CD4-positive, alpha-beta T cell (primary cell): ENCODE measurements around the gene GPC2. TPM values are rescaled to one million over a fixed set of nuclear protein-coding genes. Genes with fewer than 3 reads are reported as not detected.

Experiments
- ATAC-seq: fragments of 200-7000 bp; cut with Tn5 transposase; one replicate; pipeline ENCODE4 v1.10.0; 2022; ENCODE audit warnings: mild to moderate bottlenecking; ENCODE audit not compliant: poor library complexity
- CTCF ChIA-PET: fragments of 350-600 bp; sonication (Branson Sonifier 250); formaldehyde crosslinking; loops from one replicate; lab custom pipeline; 2021; ENCODE audit warnings: antibody characterized with exemption, inconsistent platforms; lab: Charles Lee
- POLR2A ChIA-PET: fragments of 350-600 bp; sonication (Branson Sonifier 250); formaldehyde crosslinking; loops from one replicate; lab custom pipeline; 2021; ENCODE audit warnings: antibody characterized with exemption, inconsistent platforms; lab: Charles Lee
- DNase-seq, 14 experiments: peaks; one replicate each; pipeline ENCODE4 v3.0.0-alpha.2; 2013 to 2020; ENCODE audit warnings: mixed read lengths in 2 of 14
- H3K27ac ChIP-seq, 2 donors: one replicate each; pipeline versions ENCODE4 v1.5.1 to v1.7.0; 2013; ENCODE audit warnings: low read length in 2 of 2, low read depth in 1 of 2, mild to moderate bottlenecking in 1 of 2
- H3K27me3 ChIP-seq, 2 experiments: 1 replicate in 1 of 2; 2 replicates in 1 of 2; pipeline versions ENCODE4 v1.6.1 to v1.7.0; 2013; ENCODE audit warnings: low read length in 2 of 2, control low read depth in 1 of 2, mild to moderate bottlenecking in 1 of 2, moderate library complexity in 1 of 2; ENCODE audit not compliant: insufficient read depth in 2 of 2, control insufficient read depth in 1 of 2
- H3K36me3 ChIP-seq: one replicate; pipeline ENCODE4 v1.6.1; 2013; ENCODE audit warnings: low read length, control low read depth; ENCODE audit not compliant: insufficient read depth
- H3K4me1 ChIP-seq: one replicate; pipeline ENCODE4 v1.6.1; 2013; ENCODE audit warnings: low read length, control low read depth; ENCODE audit not compliant: insufficient read depth
- H3K4me3 ChIP-seq: one replicate; pipeline ENCODE4 v1.5.1; 2013; ENCODE audit warnings: mild to moderate bottlenecking, low read length, moderate library complexity
- H3K9me3 ChIP-seq, 2 experiments: 1 replicate in 1 of 2; 2 replicates in 1 of 2; pipeline versions ENCODE4 v1.6.1 to v1.7.0; 2013; ENCODE audit warnings: low read length in 2 of 2, mild to moderate bottlenecking in 2 of 2, control low read depth in 1 of 2, moderate library complexity in 1 of 2; ENCODE audit not compliant: control insufficient read depth in 1 of 2, insufficient read depth in 1 of 2
- H3K27ac Mint-ChIP-seq: one replicate; pipeline ENCODE4 v1.8.0; 2020; ENCODE audit warnings: mixed read lengths
- H3K27me3 Mint-ChIP-seq: one replicate; pipeline ENCODE4 v1.8.0; 2021; ENCODE audit warnings: mixed read lengths
- H3K36me3 Mint-ChIP-seq: one replicate; pipeline ENCODE4 v1.8.0; 2021; ENCODE audit warnings: low read depth, mixed read lengths
- H3K4me1 Mint-ChIP-seq: one replicate; pipeline ENCODE4 v1.8.0; 2021; ENCODE audit warnings: low read depth, mixed read lengths
- H3K4me3 Mint-ChIP-seq: one replicate; pipeline ENCODE4 v1.8.0; 2020; ENCODE audit warnings: mild to moderate bottlenecking, mixed read lengths
- H3K9me3 Mint-ChIP-seq: one replicate; pipeline ENCODE4 v1.8.0; 2020; ENCODE audit warnings: mixed read lengths
- intact Hi-C, 2 experiments: fragments of 100-400 bp; cut with DNase I in 1 of 2; cut with micrococcal nuclease in 1 of 2; formaldehyde crosslinking; loops; one replicate each; pipeline versions ENCODE4 v1.15.1 to v1.9.0; 2023 to 2025; cut with DNase I, micrococcal nuclease
- total RNA-seq, 174 experiments: library from RNA in 2 of 174; stranded (reverse) in 2 of 174; gene quantifications; one replicate each; pipeline ENCODE4 v1.2.3 and lab custom pipeline; 2021 to 2026
- TF ChIP-seq, protein P1 (sequence below): fragments of 200-600 bp; IDR thresholded peaks from one replicate; pipeline ENCODE4 v1.8.0; 2022; ENCODE audit warnings: antibody characterized with exemption, mild to moderate bottlenecking

The GPC2 gene
- total RNA-seq, 2 experiments from 2014 or later = 16.4 to 18.7 TPM

DNA sequence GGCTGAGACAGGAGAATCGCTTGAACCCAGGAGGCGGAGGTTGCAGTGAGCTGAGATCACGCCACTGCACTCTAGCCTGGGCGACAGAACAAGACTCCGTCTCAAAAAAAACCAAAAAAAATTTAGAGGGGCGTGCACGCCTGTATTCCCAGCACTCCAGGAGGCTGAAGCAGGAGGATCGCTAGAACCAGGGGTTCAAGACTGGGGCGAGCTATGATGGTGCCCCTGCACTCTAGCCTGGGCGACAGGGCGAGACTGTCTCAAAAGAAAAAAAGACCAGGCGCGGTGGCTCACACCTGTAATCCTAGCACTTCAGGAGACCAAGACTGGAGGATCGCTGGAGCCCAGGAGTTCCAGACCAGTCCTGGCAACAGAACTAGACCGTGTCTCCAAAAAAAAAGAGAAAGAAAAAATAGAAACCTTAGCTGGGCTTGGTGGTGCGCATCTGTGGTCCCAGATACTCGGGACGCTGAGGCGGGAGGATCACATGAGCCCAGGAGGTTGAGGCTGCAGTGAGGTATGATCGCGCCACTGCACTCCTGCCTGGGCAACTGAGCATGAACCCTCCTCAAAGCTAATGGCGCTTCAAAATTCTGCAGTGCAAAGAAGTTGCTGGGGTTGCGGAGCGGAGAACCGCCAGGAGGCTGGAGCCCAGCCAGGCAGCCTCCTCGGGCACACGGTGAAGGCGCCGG lies 50.8 kb downstream of the GPC2 start:
- Histone ChIP-seq H3K9me3 (no peaks in the 10 kb centered on the region), H3K36me3 (peaks cover 22% of the 10 kb centered on the region), H3K4me3 (peak overlapping the region; percentile 96), H3K27me3 (no peaks in the 10 kb centered on the region), H3K27ac (peak overlapping the region; percentile 96 to 99), H3K4me1 (peaks cover 40% of the 10 kb centered on the region)
- no peak for ATAC-seq
- ChIA-PET CTCF (interaction anchor here (1.1 to 1.3 kb wide), 2 partner anchors 25 to 51 kb away, joined by 3 to 5 read pairs; partner anchors contain the start of genes AP4M1, GPC2, MCM7 and STAG3), POLR2A (interaction anchor here (0.6 to 3.3 kb wide), 24 partner anchors 12 to 548 kb away, joined by 3 to 58 read pairs (median 4); partner anchors contain the start of genes AP4M1, COPS6, LAMTOR4 and MCM7)
- Mint-ChIP-seq H3K27ac (peak overlapping the region; percentile 100), H3K36me3 (peaks cover 28% of the 10 kb centered on the region), H3K9me3 (no peaks in the 10 kb centered on the region), H3K27me3 (no peaks in the 10 kb centered on the region), H3K4me1 (peaks cover 31% of the 10 kb centered on the region), H3K4me3 (peak overlapping the region; percentile 100)
- peak in 1 of 14 experiments; percentile 38 for DNase-seq
- intact Hi-C loops = loop anchor here (2.0 kb wide), 2 partner anchors 26 to 46 kb away; partner anchors contain the start of genes AP4M1 (in 2 of the 2), MCM7 (in 2 of the 2) and ZNF3 (in 1 of the 2)
- TF ChIP-seq, protein P1, sequence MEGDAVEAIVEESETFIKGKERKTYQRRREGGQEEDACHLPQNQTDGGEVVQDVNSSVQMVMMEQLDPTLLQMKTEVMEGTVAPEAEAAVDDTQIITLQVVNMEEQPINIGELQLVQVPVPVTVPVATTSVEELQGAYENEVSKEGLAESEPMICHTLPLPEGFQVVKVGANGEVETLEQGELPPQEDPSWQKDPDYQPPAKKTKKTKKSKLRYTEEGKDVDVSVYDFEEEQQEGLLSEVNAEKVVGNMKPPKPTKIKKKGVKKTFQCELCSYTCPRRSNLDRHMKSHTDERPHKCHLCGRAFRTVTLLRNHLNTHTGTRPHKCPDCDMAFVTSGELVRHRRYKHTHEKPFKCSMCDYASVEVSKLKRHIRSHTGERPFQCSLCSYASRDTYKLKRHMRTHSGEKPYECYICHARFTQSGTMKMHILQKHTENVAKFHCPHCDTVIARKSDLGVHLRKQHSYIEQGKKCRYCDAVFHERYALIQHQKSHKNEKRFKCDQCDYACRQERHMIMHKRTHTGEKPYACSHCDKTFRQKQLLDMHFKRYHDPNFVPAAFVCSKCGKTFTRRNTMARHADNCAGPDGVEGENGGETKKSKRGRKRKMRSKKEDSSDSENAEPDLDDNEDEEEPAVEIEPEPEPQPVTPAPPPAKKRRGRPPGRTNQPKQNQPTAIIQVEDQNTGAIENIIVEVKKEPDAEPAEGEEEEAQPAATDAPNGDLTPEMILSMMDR = no peak

DNA sequence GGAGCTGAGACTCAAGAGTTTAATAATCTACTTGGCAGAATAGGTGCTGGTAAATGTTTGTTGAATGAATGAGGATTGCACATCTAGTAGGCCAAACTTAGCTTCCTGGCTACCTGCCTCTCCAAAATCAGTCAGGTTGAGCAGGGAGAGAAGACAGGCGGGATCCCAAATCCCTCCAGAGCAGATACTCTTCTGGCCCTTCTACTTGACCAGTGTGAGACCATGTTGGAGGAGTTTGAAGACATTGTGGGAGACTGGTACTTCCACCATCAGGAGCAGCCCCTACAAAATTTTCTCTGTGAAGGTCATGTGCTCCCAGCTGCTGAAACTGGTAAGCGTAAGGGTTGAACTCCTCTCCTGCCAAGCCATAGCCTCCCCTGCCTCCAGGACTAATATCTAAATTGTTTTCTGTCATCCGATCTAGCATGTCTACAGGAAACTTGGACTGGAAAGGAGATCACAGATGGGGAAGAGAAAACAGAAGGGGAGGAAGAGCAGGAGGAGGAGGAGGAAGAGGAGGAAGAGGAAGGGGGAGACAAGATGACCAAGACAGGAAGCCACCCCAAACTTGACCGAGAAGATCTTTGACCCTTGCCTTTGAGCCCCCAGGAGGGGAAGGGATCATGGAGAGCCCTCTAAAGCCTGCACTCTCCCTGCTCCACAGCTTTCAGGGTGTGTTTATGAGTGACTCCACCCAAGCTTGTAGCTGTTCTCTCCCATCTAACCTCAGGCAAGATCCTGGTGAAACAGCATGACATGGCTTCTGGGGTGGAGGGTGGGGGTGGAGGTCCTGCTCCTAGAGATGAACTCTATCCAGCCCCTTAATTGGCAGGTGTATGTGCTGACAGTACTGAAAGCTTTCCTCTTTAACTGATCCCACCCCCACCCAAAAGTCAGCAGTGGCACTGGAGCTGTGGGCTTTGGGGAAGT lies 52.6 kb downstream of the GPC2 start:
- DNase-seq (no peak), ATAC-seq (no peak)
- Histone ChIP-seq H3K36me3 (peaks cover 22% of the 10 kb centered on the region), H3K27ac (no peak overlapping the region), H3K27me3 (no peaks in the 10 kb centered on the region), H3K4me1 (peaks cover 49% of the 10 kb centered on the region), H3K4me3 (no peak overlapping the region), H3K9me3 (no peaks in the 10 kb centered on the region)
- TF ChIP-seq, protein P1 = no peak
- Mint-ChIP-seq H3K27ac (peak overlapping the region; percentile 100), H3K9me3 (no peaks in the 10 kb centered on the region), H3K36me3 (peaks cover 38% of the 10 kb centered on the region), H3K4me3 (peak overlapping the region; percentile 100), H3K4me1 (peaks cover 41% of the 10 kb centered on the region), H3K27me3 (no peaks in the 10 kb centered on the region)
- POLR2A ChIA-PET = interaction anchor here (0.8 to 3.3 kb wide), 3 partner anchors 23 to 567 kb away, joined by 4 to 58 read pairs (median 8); partner anchors contain the start of genes AP4M1, LAMTOR4 and MCM7
- CTCF ChIA-PET = no interaction called here
- intact Hi-C loops = no loop called here

DNA sequence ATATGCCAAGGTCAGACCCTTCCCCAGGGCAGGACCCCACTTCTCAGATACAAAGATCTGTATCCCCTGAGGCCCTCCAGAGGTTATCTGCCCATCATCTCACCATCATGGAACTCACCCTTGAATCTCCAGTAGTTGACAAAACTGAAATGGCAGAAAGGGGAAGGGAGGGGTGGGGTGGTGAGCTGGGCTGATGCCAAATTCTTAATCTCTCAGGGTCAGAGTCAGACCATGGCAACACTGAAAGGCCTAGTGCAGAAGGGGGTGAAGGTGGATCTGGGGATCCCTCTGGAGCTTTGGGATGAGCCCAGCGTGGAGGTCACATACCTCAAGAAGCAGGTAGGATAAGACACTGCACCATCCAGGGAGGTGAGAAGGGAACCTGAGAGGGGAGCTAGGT lies 54.6 kb downstream of the GPC2 start:
- Histone ChIP-seq H3K9me3 (no peaks in the 10 kb centered on the region), H3K4me3 (no peak overlapping the region), H3K36me3 (peaks cover 22% of the 10 kb centered on the region), H3K27ac (no peak overlapping the region), H3K4me1 (peaks cover 52% of the 10 kb centered on the region), H3K27me3 (no peaks in the 10 kb centered on the region)
- Mint-ChIP-seq H3K27ac (peak overlapping the region; percentile 58), H3K36me3 (peaks cover 49% of the 10 kb centered on the region), H3K4me1 (peaks cover 47% of the 10 kb centered on the region), H3K4me3 (peak overlapping the region; percentile 46), H3K9me3 (no peaks in the 10 kb centered on the region), H3K27me3 (no peaks in the 10 kb centered on the region)
- no peak for DNase-seq
- intact Hi-C loops = no loop called here
- ATAC-seq = no peak
- TF ChIP-seq, protein P1 = no peak
- ChIA-PET POLR2A (interaction anchor here (0.8 to 2.0 kb wide), 3 partner anchors 8 to 22 kb away, joined by 3 to 7 read pairs (median 4); partner anchors contain the start of gene AP4M1), CTCF (no interaction called here)
